HG02885 (cell line): ENCODE measurements around the gene IP6K1.
A peak's percentile ranks its signal among the peaks of the same experiment; 100 is the strongest.
"Not testable (repeated sequence)": the region's sequence is repeated elsewhere in the genome, so short reads cannot be mapped to it uniquely, and the experiment has no call there.

Experiments
- ATAC-seq: cut with Tn5 transposase; IDR thresholded peaks from one replicate; pipeline ENCODE4 v1.9.1; 2021; ENCODE audit warnings: mild to moderate bottlenecking; ENCODE audit not compliant: unreplicated experiment, poor library complexity

The IP6K1 gene

GRCh38 chr3:49786357-49787181 is at the start of gene IP6K1:
IP6K1 (minus strand) TSS chr3:49786542; CDS start chr3:49748040, 38,502 bp downstream.
- ATAC-seq = peak; percentile 99

GRCh38 chr3:49831341-49831740 is 45.0 kb upstream of the IP6K1 start:
- no peak for ATAC-seq

GRCh38 chr3:49826016-49826415 is 39.7 kb upstream of the IP6K1 start:
- no peak for ATAC-seq

GRCh38 chr3:49823131-49823530 is 36.8 kb upstream of the IP6K1 start:
- ATAC-seq = not testable (repeated sequence)

- peak; percentile 58 for ATAC-seq
These were observed 27.3 kb upstream of the IP6K1 start, which contains the start of gene UBA7 for GRCh38 chr3:49813497-49814174. UBA7 (minus strand) TSS chr3:49813953; CDS start chr3:49813787, 166 bp downstream.

GRCh38 chr3:49812916-49813496 is 26.7 kb upstream of the IP6K1 start:
- ATAC-seq = no peak

GRCh38 chr3:49807431-49808114 is 21.2 kb upstream of the IP6K1 start:
- ATAC-seq = no peak

- ATAC-seq = no peak
These were observed 20.5 kb upstream of the IP6K1 start for GRCh38 chr3:49806850-49807249.

GRCh38 chr3:49805897-49806701 is 19.8 kb upstream of the IP6K1 start:
- ATAC-seq = no peak

- no peak for ATAC-seq
These were observed 19.0 kb upstream of the IP6K1 start for GRCh38 chr3:49805367-49805782.

- no peak for ATAC-seq
These were observed 18.0 kb upstream of the IP6K1 start for GRCh38 chr3:49804141-49805041.

- ATAC-seq = no peak
These were observed 17.3 kb upstream of the IP6K1 start for GRCh38 chr3:49803465-49804140.

GRCh38 chr3:49802719-49803464 is 16.6 kb upstream of the IP6K1 start, which contains the start of gene INKA1:
INKA1 (plus strand) TSS chr3:49803261; CDS start chr3:49803393, 132 bp downstream.
- ATAC-seq = peak; percentile 66

- no peak for ATAC-seq
These were observed 14.8 kb upstream of the IP6K1 start for GRCh38 chr3:49801160-49801559.

- no peak for ATAC-seq
These were observed 13.4 kb upstream of the IP6K1 start, which contains the start of gene CDHR4 for GRCh38 chr3:49799761-49800160. CDHR4 (minus strand) TSS chr3:49799873; CDS start chr3:49799812, 61 bp downstream.

- ATAC-seq = no peak
These were observed 12.8 kb upstream of the IP6K1 start for GRCh38 chr3:49799105-49799504.
